OCI-LY1 (cell line): ENCODE results near the gene YDJC.

ENCODE experiments used
- CTCF ChIP-seq: fragments of 200-600 bp; sonication (generic), shearing (Covaris generic); IDR thresholded peaks from 2 replicates; pipeline ENCODE4 v1.5.1; 2017; ENCODE audit warnings: mild to moderate bottlenecking, antibody characterized with exemption, low read length, moderate library complexity, mixed read lengths
- EZH2 ChIP-seq: fragments of 200-600 bp; sonication (generic), shearing (Covaris generic); IDR thresholded peaks from 2 replicates; pipeline ENCODE4 v1.8.0; 2017; ENCODE audit warnings: borderline replicate concordance, mixed run types, mild to moderate bottlenecking, antibody characterized with exemption, low read length, moderate library complexity, mixed read lengths

DNA sequence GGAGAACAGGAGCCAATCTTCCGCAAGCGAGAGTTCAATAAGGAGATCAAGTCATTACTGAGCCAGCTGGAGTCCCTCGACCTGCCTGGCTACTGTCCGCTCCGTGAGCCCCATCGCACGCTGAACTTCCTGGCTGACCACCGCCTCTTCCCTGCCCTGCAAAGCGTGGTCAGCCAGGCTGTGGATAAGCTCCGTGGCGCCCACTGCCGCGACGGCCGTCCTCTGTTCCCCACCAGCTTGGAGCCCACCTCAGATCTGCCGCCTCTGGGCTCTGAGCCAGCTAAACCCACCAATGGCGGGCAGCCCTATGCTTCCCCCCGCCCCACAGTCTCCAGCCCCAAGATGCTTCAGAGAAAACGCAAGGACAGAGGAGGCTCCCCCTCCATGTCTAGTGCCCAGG lies 5.0 kb upstream of the YDJC start:
- TF ChIP-seq EZH2 (no peak), CTCF (no peak)
